Astrocyte (in vitro differentiated cells and primary cell): ENCODE results near the gene FMN2.

Source experiments
- CTCF ChIP-seq: IDR thresholded peaks from 2 replicates; pipeline ENCODE4 v1.5.1; 2011; ENCODE audit warnings: low read depth, mild to moderate bottlenecking, inconsistent platforms, low read length, moderate library complexity; ENCODE audit not compliant: insufficient read depth
- EZH2 ChIP-seq: IDR thresholded peaks from 2 replicates; pipeline ENCODE4 v1.6.1; 2012; ENCODE audit warnings: mild to moderate bottlenecking, low read length, inconsistent platforms; ENCODE audit not compliant: insufficient read depth

- no peak for TF ChIP-seq EZH2
- TF ChIP-seq CTCF = no peak
Observed at GRCh38 chr1:240073097-240073496, 18.6 kb upstream of the FMN2 start.
